T-cell (primary cell): Measurements from ENCODE around the gene TMEM80. TPM values are rescaled to one million over a fixed set of nuclear protein-coding genes. Genes with fewer than 3 reads are reported as not detected.

Source experiments
- ATAC-seq, 4 experiments: fragments of 200-7000 bp in 3 of 4; fragments of 150-1000 bp in 1 of 4; cut with Tn5 transposase; replicated peaks in 1 of 4; 1 replicate in 3 of 4; 2 replicates in 1 of 4; pipeline ENCODE4 v1.10.0; 2021; ENCODE audit warnings: moderate library complexity in 3 of 4, mild to moderate bottlenecking in 2 of 4, moderate number of reproducible peaks in 1 of 4
- CTCF ChIA-PET, 2 donors: fragments of 300-600 bp; sonication (Branson Sonifier 250); formaldehyde crosslinking; loops; one replicate each; lab custom pipeline; 2022; ENCODE audit warnings: antibody characterized with exemption in 2 of 2; lab: Charles Lee
- POLR2A ChIA-PET, 2 donors: fragments of 300-600 bp; sonication (Branson Sonifier 250); formaldehyde crosslinking; loops; one replicate each; lab custom pipeline; 2022; ENCODE audit warnings: antibody characterized with exemption in 2 of 2; lab: Charles Lee
- DNase-seq, 35 experiments: peaks; one replicate each; pipeline versions ENCODE4 v3.0.0 to v3.0.0-alpha.2; 2013 to 2023
- H3K27ac ChIP-seq: one replicate; pipeline ENCODE4 v1.5.1; 2013; ENCODE audit warnings: low read length
- H3K27me3 ChIP-seq, 2 experiments: replicated peaks in 1 of 2; 1 replicate in 1 of 2; 2 replicates in 1 of 2; pipeline versions ENCODE4 v1.6.1 to v1.7.0; 2013; ENCODE audit warnings: low read length in 1 of 2, mixed read lengths in 1 of 2; ENCODE audit not compliant: control insufficient read depth in 2 of 2, insufficient read depth in 2 of 2; ENCODE audit errors: extremely low read depth in 1 of 2
- H3K36me3 ChIP-seq, 2 donors: 1 replicate in 1 of 2; 2 replicates in 1 of 2; pipeline versions ENCODE4 v1.6.1 to v1.7.0; 2013; ENCODE audit warnings: low read length in 1 of 2; ENCODE audit not compliant: control insufficient read depth in 2 of 2, insufficient read depth in 1 of 2; ENCODE audit errors: extremely low read depth in 1 of 2
- H3K4me1 ChIP-seq, 2 experiments: 1 replicate in 1 of 2; 2 replicates in 1 of 2; pipeline versions ENCODE4 v1.6.1 to v1.7.0; 2013; ENCODE audit warnings: low read length in 2 of 2, mixed read lengths in 1 of 2; ENCODE audit not compliant: insufficient read depth in 2 of 2, control insufficient read depth in 1 of 2; ENCODE audit errors: extremely low read depth in 1 of 2
- H3K4me3 ChIP-seq, 2 donors: 1 replicate in 1 of 2; 2 replicates in 1 of 2; pipeline versions ENCODE4 v1.5.1 to v1.7.0; 2013; ENCODE audit warnings: mild to moderate bottlenecking in 2 of 2, low read length in 1 of 2, moderate library complexity in 1 of 2; ENCODE audit not compliant: control insufficient read depth in 1 of 2; ENCODE audit errors: extremely low read depth in 1 of 2
- H3K9me3 ChIP-seq: 2 replicates; pipeline ENCODE4 v1.7.0; 2013
- H3K27ac Mint-ChIP-seq, 2 donors: one replicate each; pipeline ENCODE4 v1.8.0; 2020 to 2021; ENCODE audit warnings: mild to moderate bottlenecking in 2 of 2, mixed read lengths in 2 of 2
- H3K27me3 Mint-ChIP-seq, 2 donors: one replicate each; pipeline ENCODE4 v1.8.0; 2021 to 2022; ENCODE audit warnings: mixed read lengths in 2 of 2
- H3K36me3 Mint-ChIP-seq: one replicate; pipeline ENCODE4 v1.8.0; 2021; ENCODE audit warnings: mixed read lengths
- H3K4me1 Mint-ChIP-seq, 3 donors: one replicate each; pipeline ENCODE4 v1.8.0; 2020 to 2022; ENCODE audit warnings: mixed read lengths in 3 of 3, mild to moderate bottlenecking in 1 of 3
- H3K4me3 Mint-ChIP-seq, 3 donors: one replicate each; pipeline ENCODE4 v1.8.0; 2020 to 2022; ENCODE audit warnings: mild to moderate bottlenecking in 3 of 3, mixed read lengths in 3 of 3, moderate library complexity in 3 of 3
- H3K9me3 Mint-ChIP-seq, 3 donors: one replicate each; pipeline ENCODE4 v1.8.0; 2020 to 2022; ENCODE audit warnings: mixed read lengths in 3 of 3
- WGBS: methylation state at CpG from one replicate; pipeline ENCODE4 v1.1.5; 2013; ENCODE audit warnings: missing lambda C conversion rate; ENCODE audit not compliant: insufficient coverage; 5-methylcytosine and 5-hydroxymethylcytosine counted together
- total RNA-seq, 35 experiments: library from RNA in 6 of 35; stranded (reverse) in 6 of 35; fragments of 120-200 nt in 1 of 35; gene quantifications; one replicate each; pipeline versions ENCODE4 v1.2.1 to v1.2.4 and lab custom pipeline; 2013 to 2026

The TMEM80 gene
- total RNA-seq, 5 donors from 2014 or later (not counting 1 experiment from before 2014, with no cell fraction given), result 21.2 to 43.9 (median 42.4) TPM

GRCh38 chr11:660281-660680 is 35.3 kb upstream of the TMEM80 start:
- H3K27me3 Mint-ChIP-seq, result no peaks in the 10 kb centered on the region

GRCh38 chr11:660681-661444 is 34.8 kb upstream of the TMEM80 start:
- no peak overlapping the region for H3K4me3 Mint-ChIP-seq
- peaks cover 15% of the 10 kb centered on the region for H3K36me3 Mint-ChIP-seq
- 96% methylated on average over 16 of the region's 19 CpGs for WGBS
- peaks cover 19 to 39% of the 10 kb centered on the region in 2 donors for H3K36me3 ChIP-seq
- DNase-seq, result no peak
- no peak for ATAC-seq
- H3K27me3 Mint-ChIP-seq, result no peaks in the 10 kb centered on the region
- H3K4me1 ChIP-seq, result no peaks in the 10 kb centered on the region
- H3K27ac Mint-ChIP-seq, result no peak overlapping the region
- no peak overlapping the region for H3K27ac ChIP-seq
- ChIA-PET POLR2A (interaction anchor here (0.5 to 0.8 kb wide), 3 partner anchors 9 to 62 kb away, joined by 3 to 5 read pairs (median 4); partner anchors contain the start of genes DEAF1 (in 1 of the 2) and TMEM80 (in 1 of the 2)), CTCF (interaction anchor here in 1 of 2 donors (0.6 kb wide), 1 partner anchor 72 kb away, joined by 5 read pairs; no protein-coding TSS in a partner anchor)
- no peaks in the 10 kb centered on the region for H3K9me3 ChIP-seq
- H3K4me3 ChIP-seq, result no peak overlapping the region
- H3K27me3 ChIP-seq, result no peaks in the 10 kb centered on the region
- no peaks in the 10 kb centered on the region for H3K9me3 Mint-ChIP-seq
- peaks cover 0 to 7% (median 0%) of the 10 kb centered on the region in 3 donors for H3K4me1 Mint-ChIP-seq

More at GRCh38 chr11:660281-660680, 35.3 kb upstream of the TMEM80 start:
- ChIA-PET CTCF (interaction anchor here in 1 of 2 donors (0.6 kb wide), 1 partner anchor 71 kb away, joined by 5 read pairs; no protein-coding TSS in a partner anchor), POLR2A (interaction anchor here (0.5 to 0.6 kb wide), 2 partner anchors 9 to 63 kb away, joined by 4 to 5 read pairs; no protein-coding TSS in a partner anchor)
- no peak overlapping the region for H3K4me3 Mint-ChIP-seq
- H3K4me1 ChIP-seq, result no peaks in the 10 kb centered on the region
- peaks cover 13% of the 10 kb centered on the region for H3K36me3 Mint-ChIP-seq
- H3K4me3 ChIP-seq, result no peak overlapping the region
- peaks cover 0 to 7% (median 0%) of the 10 kb centered on the region in 3 donors for H3K4me1 Mint-ChIP-seq
- peaks cover 16 to 39% of the 10 kb centered on the region in 2 donors for H3K36me3 ChIP-seq
- H3K27me3 ChIP-seq, result no peaks in the 10 kb centered on the region
- ATAC-seq (no peak), DNase-seq (no peak)
- H3K27ac Mint-ChIP-seq, result no peak overlapping the region
- 95% methylated on average over 11 of the region's 19 CpGs for whole genome bisulfite sequencing
- H3K9me3 ChIP-seq, result no peaks in the 10 kb centered on the region
- H3K27ac ChIP-seq, result no peak overlapping the region
- H3K9me3 Mint-ChIP-seq, result no peaks in the 10 kb centered on the region

DNA sequence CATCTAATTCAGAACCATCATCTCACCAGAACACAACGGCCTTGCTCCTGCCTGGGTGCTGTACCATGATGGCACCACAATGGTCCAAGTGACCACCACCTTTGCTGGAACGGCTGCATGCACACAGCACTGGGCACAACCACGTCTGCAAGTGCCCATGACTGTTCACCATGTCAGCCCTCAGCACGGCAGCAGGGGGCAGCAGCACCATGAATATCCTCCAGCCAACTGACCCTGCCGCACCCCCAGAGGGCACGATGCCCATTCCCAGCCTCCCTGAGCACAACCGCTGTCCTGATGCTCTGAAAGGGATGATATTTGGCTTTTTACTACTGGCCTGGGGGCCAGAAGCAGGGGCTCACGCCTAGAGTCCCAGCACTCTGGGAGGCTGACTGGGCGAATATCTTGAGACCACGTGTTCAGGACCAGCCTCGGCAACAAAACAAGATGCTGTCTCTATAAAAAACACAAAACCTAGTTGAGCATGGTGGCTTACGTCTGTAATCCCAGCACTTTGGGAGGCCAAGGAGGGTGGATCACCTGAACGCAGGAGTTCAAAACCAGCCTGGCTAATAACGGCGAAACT is 32.8 kb upstream of the TMEM80 start:
- Histone ChIP-seq H3K4me3 (no peak overlapping the region), H3K27me3 (no peaks in the 10 kb centered on the region), H3K36me3 (peaks cover 30 to 35% of the 10 kb centered on the region in 2 donors), H3K9me3 (no peaks in the 10 kb centered on the region), H3K4me1 (no peaks in the 10 kb centered on the region), H3K27ac (no peak overlapping the region)
- ATAC-seq (peak in 3 of 4 experiments; percentile 45 to 61 (median 56)), DNase-seq (peak in 16 of 35 experiments; percentile 9 to 54 (median 34))
- peaks cover 0 to 7% (median 0%) of the 10 kb centered on the region in 3 donors for H3K4me1 Mint-ChIP-seq
- H3K4me3 Mint-ChIP-seq, result no peak overlapping the region
- peaks cover 22% of the 10 kb centered on the region for H3K36me3 Mint-ChIP-seq
- ChIA-PET POLR2A (no interaction called here), CTCF (no interaction called here)
- H3K9me3 Mint-ChIP-seq, result no peaks in the 10 kb centered on the region
- WGBS, result 75% methylated on average over 11 of the region's 15 CpGs
- H3K27ac Mint-ChIP-seq, result no peak overlapping the region
- no peaks in the 10 kb centered on the region for H3K27me3 Mint-ChIP-seq

DNA sequence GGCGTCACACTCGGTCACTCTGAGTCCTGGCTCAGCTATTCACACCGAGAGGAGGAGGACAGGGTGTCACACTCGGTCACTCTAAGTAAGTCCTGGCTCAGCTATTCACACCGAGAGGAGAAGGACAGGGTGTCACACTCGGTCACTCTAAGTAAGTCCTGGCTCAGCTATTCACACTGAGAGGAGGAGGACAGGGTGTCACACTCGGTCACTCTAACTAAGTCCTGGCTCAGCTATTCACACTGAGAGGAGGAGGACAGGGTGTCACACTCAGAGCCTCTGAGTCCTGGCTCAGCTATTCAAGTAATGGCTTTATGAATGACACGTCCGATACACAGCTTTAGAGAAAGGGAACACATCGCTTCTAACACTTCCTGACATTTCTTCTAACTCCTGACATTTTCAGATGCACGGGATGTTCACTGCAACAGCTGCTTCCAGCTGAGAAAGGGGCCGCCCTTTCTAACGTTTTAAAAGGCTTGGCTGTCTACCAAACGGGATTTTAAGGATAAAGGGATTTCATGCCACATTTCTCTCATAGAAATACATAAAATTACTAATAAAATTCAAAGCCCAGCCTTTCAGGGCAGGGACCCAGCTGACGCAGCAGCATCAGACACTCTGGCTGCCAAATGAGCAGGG is 30.4 kb upstream of the TMEM80 start:
- no peak overlapping the region for H3K4me3 Mint-ChIP-seq
- H3K9me3 Mint-ChIP-seq, result no peaks in the 10 kb centered on the region
- Histone ChIP-seq H3K27ac (no peak overlapping the region), H3K9me3 (no peaks in the 10 kb centered on the region), H3K27me3 (no peaks in the 10 kb centered on the region), H3K4me1 (no peaks in the 10 kb centered on the region), H3K36me3 (peaks cover 23% of the 10 kb centered on the region in 2 donors), H3K4me3 (no peak overlapping the region)
- WGBS, result 96% methylated on average over 5 of the region's 15 CpGs
- peaks cover 0 to 7% (median 0%) of the 10 kb centered on the region in 3 donors for H3K4me1 Mint-ChIP-seq
- no peak for ATAC-seq
- no peaks in the 10 kb centered on the region for H3K27me3 Mint-ChIP-seq
- ChIA-PET CTCF (interaction anchor here in 1 of 2 donors (0.6 kb wide), 1 partner anchor 16 kb away, joined by 3 read pairs; no protein-coding TSS in a partner anchor), POLR2A (no interaction called here)
- no peak overlapping the region for H3K27ac Mint-ChIP-seq
- H3K36me3 Mint-ChIP-seq, result peaks cover 18% of the 10 kb centered on the region
- no peak for DNase-seq

GRCh38 chr11:665704-666281 is 29.8 kb upstream of the TMEM80 start:
- Mint-ChIP-seq H3K36me3 (peaks cover 18% of the 10 kb centered on the region), H3K27ac (no peak overlapping the region), H3K9me3 (no peaks in the 10 kb centered on the region), H3K4me3 (no peak overlapping the region), H3K4me1 (peaks cover 0 to 7% (median 0%) of the 10 kb centered on the region in 3 donors), H3K27me3 (no peaks in the 10 kb centered on the region)
- Histone ChIP-seq H3K4me1 (no peaks in the 10 kb centered on the region), H3K27ac (no peak overlapping the region), H3K9me3 (no peaks in the 10 kb centered on the region), H3K27me3 (no peaks in the 10 kb centered on the region), H3K36me3 (peaks cover 17 to 23% of the 10 kb centered on the region in 2 donors), H3K4me3 (no peak overlapping the region)
- DNase-seq (no peak), ATAC-seq (no peak)
- ChIA-PET CTCF (no interaction called here), POLR2A (interaction anchor here in 1 of 2 donors (0.5 kb wide), 1 partner anchor 59 kb away, joined by 3 read pairs; no protein-coding TSS in a partner anchor)
- WGBS, result 86% methylated on average over 10 of the region's 11 CpGs
